Stimulated activated CD4-positive, alpha-beta T cell treated with anti-CD3 and anti-CD28 coated beads, Interleukin-2, amount 100 ng/mL, for 4 hours (primary cell): Measurements from ENCODE around the gene PLA2G6.

Source experiments
- DNase-seq: peaks from one replicate; pipeline ENCODE4 v3.0.0-alpha.2; 2020; ENCODE audit warnings: low read depth

PLA2G6 gene

GRCh38 chr22:38214302-38215056 lies 32.8 kb upstream of the PLA2G6 start:
- DNase-seq, result peak; percentile 49

- DNase-seq, result no peak
Observed at GRCh38 chr22:38213990-38214301, 32.3 kb upstream of the PLA2G6 start.

- no peak for DNase-seq
Observed at GRCh38 chr22:38213319-38213989, 31.8 kb upstream of the PLA2G6 start.

GRCh38 chr22:38212442-38212841 lies 30.8 kb upstream of the PLA2G6 start:
- no peak for DNase-seq

GRCh38 chr22:38211556-38211955 lies 29.9 kb upstream of the PLA2G6 start:
- no peak for DNase-seq

GRCh38 chr22:38208551-38208968 lies 26.9 kb upstream of the PLA2G6 start:
- no peak for DNase-seq

GRCh38 chr22:38207898-38208432 lies 26.3 kb upstream of the PLA2G6 start:
- DNase-seq, result no peak

GRCh38 chr22:38205261-38206128 lies 23.9 kb upstream of the PLA2G6 start:
- DNase-seq, result no peak

GRCh38 chr22:38204784-38205183 lies 23.2 kb upstream of the PLA2G6 start:
- no peak for DNase-seq

- DNase-seq, result no peak
Observed at GRCh38 chr22:38203855-38204514, 22.4 kb upstream of the PLA2G6 start.

- DNase-seq, result no peak
Observed at GRCh38 chr22:38203090-38203810, 21.6 kb upstream of the PLA2G6 start.

- DNase-seq, result peak; percentile 30
Observed at GRCh38 chr22:38202437-38203089, 20.9 kb upstream of the PLA2G6 start.

GRCh38 chr22:38201711-38202436 lies 20.2 kb upstream of the PLA2G6 start, which contains the start of gene MAFF:
Gene MAFF, plus strand, starts transcription at chr22:38201994. Its CDS starts 11,860 bp downstream, at chr22:38213854.
- peak; percentile 84 for DNase-seq

GRCh38 chr22:38201371-38201710 lies 19.7 kb upstream of the PLA2G6 start:
- no peak for DNase-seq

- DNase-seq, result no peak
Observed at GRCh38 chr22:38199826-38200559, 18.4 kb upstream of the PLA2G6 start.

GRCh38 chr22:38196791-38197419 lies 15.3 kb upstream of the PLA2G6 start:
- no peak for DNase-seq

GRCh38 chr22:38193580-38193979 lies 11.9 kb upstream of the PLA2G6 start:
- no peak for DNase-seq

GRCh38 chr22:38192475-38192863 lies 10.8 kb upstream of the PLA2G6 start:
- no peak for DNase-seq
